H7 (cell line): Measurements from ENCODE around the gene KCNJ2. TPM values are rescaled to one million over a fixed set of nuclear protein-coding genes. Genes with fewer than 3 reads are reported as not detected.

ENCODE experiments used
- DNase-seq: peaks from one replicate; pipeline ENCODE4 v3.0.0; 2012
- H3K27me3 ChIP-seq: 2 replicates; pipeline ENCODE4 v1.6.0; 2011; ENCODE audit warnings: mild to moderate bottlenecking, low read length; ENCODE audit not compliant: control insufficient read depth, insufficient read depth
- H3K36me3 ChIP-seq: replicated peaks from 2 replicates; pipeline ENCODE4 v1.5.1; 2011; ENCODE audit warnings: low read length; ENCODE audit not compliant: control insufficient read depth, insufficient read depth
- H3K4me3 ChIP-seq: 2 replicates; pipeline ENCODE4 v1.5.1; 2011; ENCODE audit warnings: low read depth, mild to moderate bottlenecking, control low read depth, low read length, moderate library complexity; ENCODE audit not compliant: insufficient read depth
- total RNA-seq: library from RNA; depleted of rRNA; stranded (reverse); fragments of >200 nt; shearing (Covaris generic); gene quantifications from 2 replicates; pipeline ENCODE4 v1.2.3, GENCODE V29; 2014; rRNA removed

The KCNJ2 gene
- total RNA-seq, 1 experiment from 2014 or later, result 0.14 TPM

GRCh38 chr17:70201872-70202419 is 32.6 kb downstream of the KCNJ2 start:
- Histone ChIP-seq H3K36me3 (no peaks in the 10 kb centered on the region), H3K27me3 (no peaks in the 10 kb centered on the region), H3K4me3 (no peak overlapping the region)
- no peak for DNase-seq

- no peak overlapping the region for H3K4me3 ChIP-seq
- no peaks in the 10 kb centered on the region for H3K27me3 ChIP-seq
- DNase-seq, result no peak
- H3K36me3 ChIP-seq, result no peaks in the 10 kb centered on the region
Measured at GRCh38 chr17:70202840-70203239, 33.5 kb downstream of the KCNJ2 start.

- H3K4me3 ChIP-seq, result no peak overlapping the region
- no peak for DNase-seq
- no peaks in the 10 kb centered on the region for H3K36me3 ChIP-seq
- H3K27me3 ChIP-seq, result no peaks in the 10 kb centered on the region
Measured at GRCh38 chr17:70204431-70204830, 35.1 kb downstream of the KCNJ2 start.

DNA sequence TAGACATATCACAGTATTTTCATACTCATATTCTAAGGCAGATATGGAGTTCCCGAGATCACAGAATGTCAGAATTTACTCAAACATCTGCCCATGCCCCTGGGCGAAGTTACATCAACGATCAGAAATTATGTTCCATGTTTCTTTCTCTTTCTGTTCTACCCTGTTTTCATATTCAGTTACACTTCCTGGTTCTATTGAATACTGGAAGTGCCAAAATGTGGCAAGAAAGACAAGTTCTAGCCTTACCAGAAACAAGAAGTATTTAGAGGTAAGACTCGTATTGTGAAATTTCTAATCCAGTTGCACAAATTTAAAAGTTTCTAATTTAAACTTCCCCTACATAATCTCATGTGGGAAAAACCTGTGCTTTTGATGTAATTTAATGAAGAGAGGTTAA is 36.1 kb downstream of the KCNJ2 start:
- H3K36me3 ChIP-seq, result no peaks in the 10 kb centered on the region
- no peak overlapping the region for H3K4me3 ChIP-seq
- no peak for DNase-seq
- no peaks in the 10 kb centered on the region for H3K27me3 ChIP-seq

DNA sequence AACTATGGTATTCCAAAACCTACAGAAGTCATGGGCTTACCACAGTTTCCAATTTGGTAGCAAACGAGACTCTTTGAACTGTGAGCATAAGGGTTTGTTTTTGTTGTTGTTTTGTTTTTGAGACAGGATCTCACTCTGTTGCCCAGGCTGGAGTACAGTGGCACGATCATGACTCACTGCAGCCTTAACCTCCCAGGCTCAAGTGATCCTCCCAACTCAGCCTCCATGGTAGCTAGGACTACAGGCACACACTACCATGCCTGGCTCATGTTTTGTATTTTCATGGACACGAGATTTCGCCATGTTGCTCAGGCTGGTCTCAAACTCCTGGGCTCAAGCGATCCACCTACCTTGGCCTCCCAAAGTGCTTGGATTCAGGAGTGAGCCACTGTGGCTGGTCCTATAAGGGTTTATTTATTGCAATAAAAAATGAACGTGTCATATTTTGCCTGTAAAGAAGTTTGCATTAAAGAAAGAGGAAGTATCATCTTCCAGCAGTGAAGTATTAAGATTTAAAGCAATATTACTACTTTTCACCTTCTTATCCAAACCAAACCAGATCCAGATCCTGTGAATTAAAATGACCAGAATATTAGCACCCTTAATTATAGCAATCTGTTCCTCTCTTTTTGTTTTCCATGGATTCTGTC is 37.2 kb downstream of the KCNJ2 start:
- H3K27me3 ChIP-seq, result no peaks in the 10 kb centered on the region
- DNase-seq, result no peak
- no peaks in the 10 kb centered on the region for H3K36me3 ChIP-seq
- H3K4me3 ChIP-seq, result no peak overlapping the region

DNA sequence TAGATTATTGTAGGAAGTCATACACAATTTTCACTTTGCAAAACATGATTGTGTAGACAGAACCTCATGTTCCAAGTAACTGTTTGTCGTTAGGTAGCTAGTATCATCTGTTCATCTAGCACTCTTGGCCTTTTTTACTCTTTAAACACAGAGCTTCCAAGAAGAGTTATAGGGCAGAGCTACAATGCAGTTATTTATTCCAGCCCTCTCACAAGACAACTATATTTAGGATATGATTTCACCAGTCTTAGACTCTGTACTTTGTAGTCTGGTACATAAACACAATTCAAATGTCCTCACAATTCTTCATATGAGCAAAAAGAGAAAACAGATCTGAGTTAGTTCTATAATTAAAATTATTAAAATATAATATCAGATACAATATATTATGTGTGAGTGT is 37.9 kb downstream of the KCNJ2 start:
- H3K36me3 ChIP-seq, result no peaks in the 10 kb centered on the region

DNA sequence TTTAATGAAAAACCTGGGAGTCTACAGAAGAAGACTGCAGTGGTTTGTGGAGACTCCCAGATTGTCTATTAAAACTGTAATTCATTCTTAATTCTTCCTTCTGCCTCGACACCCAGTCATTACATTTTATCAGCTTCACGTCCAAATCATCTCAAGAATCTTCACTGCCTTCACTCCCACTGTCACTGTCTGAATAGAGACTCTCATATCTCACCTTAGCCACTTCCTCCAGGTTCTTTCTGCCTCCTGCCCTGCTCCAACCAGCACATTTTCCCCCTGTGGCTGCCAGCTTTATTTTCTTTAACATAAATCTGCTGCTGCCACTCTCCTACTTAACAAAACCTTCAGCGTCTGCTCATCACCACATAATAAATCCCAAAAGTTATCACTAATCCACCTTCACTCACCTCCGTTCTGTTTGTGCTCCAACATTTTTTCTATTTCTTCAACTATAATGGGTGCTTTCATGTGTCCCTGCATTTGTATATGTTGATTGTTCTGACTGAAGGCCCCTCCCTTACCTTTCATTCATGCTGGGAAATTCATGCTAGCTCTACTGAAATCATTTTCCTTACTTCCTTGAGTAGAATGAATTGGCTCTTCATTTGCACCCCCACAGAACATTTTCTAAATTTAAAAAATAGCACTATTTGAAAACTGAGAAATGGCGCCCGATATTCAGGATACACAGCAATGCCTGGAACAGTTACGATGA is 38.9 kb downstream of the KCNJ2 start:
- no peaks in the 10 kb centered on the region for H3K27me3 ChIP-seq
- DNase-seq, result no peak
- H3K4me3 ChIP-seq, result no peak overlapping the region
- H3K36me3 ChIP-seq, result no peaks in the 10 kb centered on the region

More for the DNA sequence above, 37.9 kb downstream of the KCNJ2 start:
- H3K27me3 ChIP-seq, result no peaks in the 10 kb centered on the region
- H3K4me3 ChIP-seq, result no peak overlapping the region
- DNase-seq, result no peak

- Histone ChIP-seq H3K36me3 (no peaks in the 10 kb centered on the region), H3K4me3 (no peak overlapping the region), H3K27me3 (no peaks in the 10 kb centered on the region)
- no peak for DNase-seq
Measured at GRCh38 chr17:70208825-70209555, 39.7 kb downstream of the KCNJ2 start.

GRCh38 chr17:70215656-70216055 is 46.3 kb downstream of the KCNJ2 start:
- no peak for DNase-seq
- H3K4me3 ChIP-seq, result no peak overlapping the region
- no peaks in the 10 kb centered on the region for H3K27me3 ChIP-seq
- H3K36me3 ChIP-seq, result no peaks in the 10 kb centered on the region

DNA sequence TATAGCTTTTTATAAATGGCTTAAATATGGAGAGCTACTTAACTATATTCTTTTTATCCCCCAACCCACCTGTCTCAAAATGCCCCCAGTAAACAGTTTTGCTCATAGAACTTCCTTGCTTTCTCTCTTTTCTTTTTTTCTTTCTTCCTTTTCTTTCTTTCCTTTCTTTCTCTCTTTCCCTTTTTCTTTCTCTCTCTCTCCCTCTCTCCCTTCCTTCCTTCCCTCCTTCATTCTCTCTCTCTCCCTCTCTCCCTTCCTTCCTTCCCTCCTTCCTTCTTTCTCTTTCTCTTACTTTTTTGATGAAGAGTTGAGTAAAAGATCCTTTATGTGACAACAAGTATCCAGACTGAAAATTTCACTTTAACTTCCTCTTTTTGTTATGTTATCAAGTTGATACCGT is 48.2 kb downstream of the KCNJ2 start:
- H3K36me3 ChIP-seq, result no peaks in the 10 kb centered on the region
- H3K4me3 ChIP-seq, result no peak overlapping the region
- DNase-seq, result no peak
- no peaks in the 10 kb centered on the region for H3K27me3 ChIP-seq

DNA sequence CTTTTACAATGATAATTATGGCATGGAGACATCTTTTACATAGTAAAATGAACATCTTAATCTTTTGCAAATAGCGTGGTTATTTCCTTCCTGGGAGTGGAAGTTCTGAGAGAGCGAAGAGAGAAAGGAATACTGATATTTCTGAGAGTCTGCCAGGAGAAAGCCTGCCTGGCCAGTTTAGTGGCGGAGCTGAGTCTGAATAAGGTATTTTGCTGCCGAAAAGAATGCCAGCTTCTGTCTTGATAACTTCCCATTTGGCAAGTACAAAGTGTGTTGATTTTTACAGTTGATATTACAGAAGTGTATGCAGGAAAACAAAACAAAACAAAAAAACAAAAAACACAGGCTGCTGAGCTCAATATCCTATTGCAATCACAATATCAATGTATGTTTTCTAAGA is 55.9 kb downstream of the KCNJ2 start:
- Histone ChIP-seq H3K4me3 (no peak overlapping the region), H3K27me3 (no peaks in the 10 kb centered on the region), H3K36me3 (no peaks in the 10 kb centered on the region)

More for the DNA sequence above, 55.9 kb downstream of the KCNJ2 start:
- DNase-seq, result no peak

Other genes with a start within 250 kb of the KCNJ2 start
- 0.07 and 0.76 TPM in 2 replicates for gene KCNJ16, start 94.3 kb upstream of the KCNJ2 start, total RNA-seq